Rectal smooth muscle tissue (tissue), 1 donor: ENCODE results near the gene MMAB.

ENCODE experiments used
- H3K27ac ChIP-seq: one replicate; pipeline ENCODE4 v1.7.0; 2013; ENCODE audit warnings: low read depth, low read length, inconsistent platforms
- H3K27me3 ChIP-seq: one replicate; pipeline ENCODE4 v1.7.0; 2013; ENCODE audit warnings: low read length; ENCODE audit not compliant: control insufficient read depth, insufficient read depth
- H3K36me3 ChIP-seq: one replicate; pipeline ENCODE4 v1.7.0; 2013; ENCODE audit warnings: low read length; ENCODE audit not compliant: control insufficient read depth, insufficient read depth
- H3K4me1 ChIP-seq: one replicate; pipeline ENCODE4 v1.7.0; 2013; ENCODE audit warnings: low read length; ENCODE audit not compliant: control insufficient read depth, insufficient read depth
- H3K4me3 ChIP-seq: one replicate; pipeline ENCODE4 v1.7.0; 2013; ENCODE audit warnings: low read length
- H3K9ac ChIP-seq: one replicate; pipeline ENCODE4 v1.7.0; 2013; ENCODE audit warnings: low read length

The MMAB gene

DNA sequence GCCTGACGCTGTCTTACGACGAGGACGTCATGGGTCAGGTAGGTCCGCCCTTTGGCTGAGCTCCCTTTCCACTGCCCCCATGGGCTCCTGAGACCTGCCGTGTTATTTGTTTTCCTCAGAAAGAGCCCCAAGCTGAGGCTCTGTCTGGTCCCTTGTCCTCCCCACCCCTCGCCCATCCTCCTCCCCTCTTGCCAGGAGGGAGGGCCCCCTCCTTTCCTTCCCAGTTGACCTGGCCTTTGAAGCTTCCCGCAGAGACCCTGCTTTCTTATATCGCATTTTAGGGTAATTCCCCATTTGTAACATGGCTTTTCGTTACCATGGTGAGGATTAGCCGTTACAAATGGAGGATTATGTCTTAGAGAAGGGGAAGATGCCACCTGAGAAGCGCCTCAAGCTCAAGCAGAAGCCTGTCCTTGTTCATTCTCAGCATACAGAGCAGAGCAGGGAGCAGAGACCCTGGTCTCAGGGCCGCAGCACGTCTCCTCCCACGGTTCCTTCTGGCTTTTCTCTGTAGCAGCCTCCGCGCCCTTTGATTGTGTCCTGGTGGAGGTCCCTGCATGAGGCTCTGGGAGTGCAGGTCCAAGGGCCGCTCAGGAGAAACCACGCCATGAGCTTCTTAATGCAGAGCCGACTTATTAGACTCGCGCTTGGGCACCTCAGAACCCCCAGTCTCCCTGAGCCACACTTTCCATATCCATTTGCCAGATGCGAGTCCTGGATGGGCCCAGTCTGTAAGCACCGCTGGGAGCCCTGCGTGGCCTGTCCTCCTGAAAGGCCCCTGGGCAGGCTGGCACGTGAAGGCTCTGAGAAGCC lies 48.6 kb downstream of the MMAB start:
- peaks cover 4% of the 10 kb centered on the region for H3K4me1 ChIP-seq
- H3K9ac ChIP-seq = no peak overlapping the region
- H3K27me3 ChIP-seq = no peaks in the 10 kb centered on the region
- H3K36me3 ChIP-seq = peaks cover 48% of the 10 kb centered on the region
- no peak overlapping the region for H3K27ac ChIP-seq
- H3K4me3 ChIP-seq = no peak overlapping the region

- Histone ChIP-seq H3K9ac (no peak overlapping the region), H3K36me3 (peaks cover 51% of the 10 kb centered on the region), H3K4me3 (no peak overlapping the region), H3K27me3 (no peaks in the 10 kb centered on the region), H3K4me1 (peaks cover 4% of the 10 kb centered on the region), H3K27ac (no peak overlapping the region)
Measured at GRCh38 chr12:109523504-109523903, 49.8 kb downstream of the MMAB start.

- H3K9ac ChIP-seq = no peak overlapping the region
- no peak overlapping the region for H3K4me3 ChIP-seq
- H3K27ac ChIP-seq = no peak overlapping the region
- H3K36me3 ChIP-seq = peaks cover 53% of the 10 kb centered on the region
- no peaks in the 10 kb centered on the region for H3K27me3 ChIP-seq
- H3K4me1 ChIP-seq = peaks cover 4% of the 10 kb centered on the region
Measured at GRCh38 chr12:109523071-109523470, 50.2 kb downstream of the MMAB start.

DNA sequence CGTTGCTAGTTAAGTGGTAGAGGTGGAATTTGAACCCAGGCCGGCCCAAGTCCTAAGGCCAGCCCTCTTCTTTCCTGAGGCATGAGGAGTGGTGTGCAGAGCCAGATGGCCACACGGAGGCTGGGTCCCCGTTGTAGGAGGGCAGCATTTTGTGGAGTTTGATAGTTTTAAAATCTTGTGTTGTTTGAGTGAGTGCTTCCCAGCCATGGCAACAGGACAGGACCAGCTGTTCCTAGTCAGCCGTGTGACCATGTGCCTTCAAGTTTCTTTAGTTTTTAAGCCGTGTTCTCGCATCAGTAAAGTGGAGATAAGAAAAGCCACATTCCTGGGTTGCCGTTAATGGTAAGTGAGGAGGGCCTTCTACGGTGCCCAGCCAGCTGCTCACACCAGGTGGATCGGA lies 51.5 kb downstream of the MMAB start:
- Histone ChIP-seq H3K36me3 (peaks cover 57% of the 10 kb centered on the region), H3K27me3 (no peaks in the 10 kb centered on the region), H3K9ac (no peak overlapping the region), H3K4me1 (peaks cover 4% of the 10 kb centered on the region), H3K27ac (no peak overlapping the region), H3K4me3 (no peak overlapping the region)

GRCh38 chr12:109519787-109520186 lies 53.5 kb downstream of the MMAB start:
- H3K27ac ChIP-seq = no peak overlapping the region
- H3K4me1 ChIP-seq = peaks cover 4% of the 10 kb centered on the region
- no peak overlapping the region for H3K9ac ChIP-seq
- H3K27me3 ChIP-seq = no peaks in the 10 kb centered on the region
- H3K36me3 ChIP-seq = peaks cover 55% of the 10 kb centered on the region
- no peak overlapping the region for H3K4me3 ChIP-seq

DNA sequence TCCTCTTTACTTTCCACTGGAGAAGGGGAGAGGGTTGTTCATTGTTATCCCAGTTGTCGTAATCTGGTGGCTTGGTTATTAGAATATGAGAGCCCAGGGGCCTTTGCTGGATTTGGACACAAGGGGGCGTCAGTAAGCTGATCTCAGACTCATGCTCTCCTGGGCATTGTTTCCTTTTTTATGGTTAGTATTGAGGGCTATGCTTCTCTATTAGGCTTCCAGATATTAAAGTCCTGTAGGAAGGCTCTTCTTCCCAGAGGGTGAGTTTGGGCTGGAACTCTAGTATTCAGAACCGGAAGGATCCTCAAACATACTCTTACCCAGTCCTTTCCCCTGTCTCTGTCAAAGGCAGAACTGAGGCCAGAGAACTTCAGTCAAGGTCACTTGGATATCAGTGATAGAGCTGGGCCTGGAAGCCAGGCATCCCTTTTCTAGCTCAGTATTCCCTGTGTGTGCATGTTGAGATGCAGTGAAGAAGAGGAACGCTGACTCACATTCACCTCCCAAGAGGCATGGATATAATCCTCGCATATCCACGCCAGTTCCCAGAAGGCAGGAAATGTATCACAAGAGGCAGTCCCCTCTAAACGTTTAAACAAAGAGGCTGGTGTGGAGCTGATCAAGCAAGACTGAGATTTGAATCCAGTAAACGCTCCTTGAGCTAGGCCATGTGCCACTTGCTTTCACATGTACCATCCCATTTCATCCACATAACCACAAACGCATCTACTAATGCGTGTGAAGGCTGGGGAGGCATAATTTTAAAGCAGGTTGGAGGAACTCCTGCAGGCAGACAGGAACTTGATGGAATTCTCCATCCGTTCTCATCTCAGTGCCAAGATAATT lies 54.3 kb downstream of the MMAB start:
- Histone ChIP-seq H3K9ac (no peak overlapping the region), H3K27ac (no peak overlapping the region), H3K4me3 (no peak overlapping the region), H3K4me1 (peaks cover 4% of the 10 kb centered on the region), H3K27me3 (no peaks in the 10 kb centered on the region), H3K36me3 (peaks cover 52% of the 10 kb centered on the region)

GRCh38 chr12:109517619-109518018 lies 55.7 kb downstream of the MMAB start:
- H3K27ac ChIP-seq = no peak overlapping the region
- no peaks in the 10 kb centered on the region for H3K4me1 ChIP-seq
- H3K27me3 ChIP-seq = no peaks in the 10 kb centered on the region
- H3K4me3 ChIP-seq = no peak overlapping the region
- peaks cover 50% of the 10 kb centered on the region for H3K36me3 ChIP-seq
- no peak overlapping the region for H3K9ac ChIP-seq

DNA sequence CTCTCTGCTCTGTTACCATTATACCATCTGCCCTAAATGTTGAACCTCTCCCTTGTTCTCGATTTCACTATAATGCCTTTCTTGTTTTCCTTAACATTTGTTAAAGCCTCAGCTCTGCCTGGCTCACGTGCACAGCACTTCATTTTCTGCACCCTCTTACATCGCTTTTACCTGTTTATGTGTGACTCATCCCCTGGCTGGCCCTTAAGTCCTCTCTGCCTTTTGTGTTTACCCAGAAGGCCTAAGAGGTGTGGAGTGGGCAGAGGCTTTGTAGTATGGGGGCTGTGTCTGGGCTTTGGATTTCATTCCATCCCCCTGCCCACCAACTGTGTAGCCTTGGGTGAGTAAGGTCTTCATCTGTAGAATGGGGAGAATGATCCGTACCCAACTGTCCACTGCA lies 59.3 kb downstream of the MMAB start:
- Histone ChIP-seq H3K4me1 (no peaks in the 10 kb centered on the region), H3K9ac (no peak overlapping the region), H3K36me3 (peaks cover 60% of the 10 kb centered on the region), H3K4me3 (no peak overlapping the region), H3K27ac (no peak overlapping the region), H3K27me3 (no peaks in the 10 kb centered on the region)

- Histone ChIP-seq H3K4me3 (no peak overlapping the region), H3K4me1 (no peaks in the 10 kb centered on the region), H3K27me3 (no peaks in the 10 kb centered on the region), H3K36me3 (peaks cover 59% of the 10 kb centered on the region), H3K27ac (no peak overlapping the region), H3K9ac (no peak overlapping the region)
Measured at GRCh38 chr12:109513051-109513450, 60.3 kb downstream of the MMAB start.

DNA sequence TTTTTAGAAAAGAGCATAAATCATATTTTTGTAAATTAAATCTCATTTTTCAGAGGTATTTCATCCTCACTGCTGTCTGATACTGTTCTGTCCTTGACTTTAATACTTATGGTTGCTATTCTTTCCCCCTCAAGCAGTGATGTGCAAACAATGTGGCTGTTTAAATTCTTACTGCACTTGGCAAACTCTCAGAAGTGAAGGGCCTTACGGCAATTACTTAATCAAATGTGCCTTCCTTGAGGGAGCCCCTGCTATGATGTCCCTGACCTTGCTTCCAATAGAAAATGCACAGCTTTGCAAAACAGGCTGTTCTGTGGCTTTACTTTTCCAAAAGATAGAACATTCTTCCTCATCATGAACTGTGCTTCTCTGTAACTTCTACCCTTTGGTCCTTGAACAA lies 60.7 kb downstream of the MMAB start:
- peaks cover 60% of the 10 kb centered on the region for H3K36me3 ChIP-seq
- H3K27me3 ChIP-seq = no peaks in the 10 kb centered on the region
- no peak overlapping the region for H3K4me3 ChIP-seq
- H3K9ac ChIP-seq = no peak overlapping the region
- no peak overlapping the region for H3K27ac ChIP-seq
- H3K4me1 ChIP-seq = no peaks in the 10 kb centered on the region

- H3K4me1 ChIP-seq = no peaks in the 10 kb centered on the region
- no peak overlapping the region for H3K4me3 ChIP-seq
- peaks cover 56% of the 10 kb centered on the region for H3K36me3 ChIP-seq
- H3K27me3 ChIP-seq = no peaks in the 10 kb centered on the region
- no peak overlapping the region for H3K27ac ChIP-seq
- H3K9ac ChIP-seq = no peak overlapping the region
Measured at GRCh38 chr12:109510196-109510595, 63.1 kb downstream of the MMAB start.

DNA sequence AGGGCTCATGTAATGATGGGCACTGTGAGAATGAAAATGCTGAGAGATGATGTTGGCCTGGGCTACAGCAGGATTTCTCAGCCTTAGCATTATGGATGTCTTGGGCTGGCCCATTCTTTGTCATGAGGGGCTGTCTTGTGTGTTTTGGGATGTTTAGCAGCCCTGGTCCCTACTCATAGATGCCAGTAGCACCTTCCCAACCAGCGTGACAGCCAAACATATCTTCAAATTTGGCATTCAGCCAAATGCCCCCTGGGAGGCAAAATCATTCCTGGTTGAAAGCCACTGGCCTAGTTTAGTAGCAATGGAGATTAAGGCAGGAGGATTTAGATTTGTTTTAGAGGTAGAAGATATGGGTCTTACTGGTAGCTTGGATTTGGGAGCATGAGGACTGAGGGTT lies 69.2 kb downstream of the MMAB start:
- Histone ChIP-seq H3K36me3 (peaks cover 48% of the 10 kb centered on the region), H3K9ac (no peak overlapping the region), H3K27ac (no peak overlapping the region)

More for the DNA sequence above, 69.2 kb downstream of the MMAB start:
- Histone ChIP-seq H3K4me1 (no peaks in the 10 kb centered on the region), H3K4me3 (no peak overlapping the region), H3K27me3 (no peaks in the 10 kb centered on the region)
